NCI-H1436 (cell line): ENCODE measurements around the gene PORCN.
A peak's percentile ranks its signal among the peaks of the same experiment; 100 is the strongest.

Source experiments
- DNase-seq: peaks from one replicate; lab custom pipeline; 2025; lab: John Stamatoyannopoulos, UW

PORCN gene

DNA sequence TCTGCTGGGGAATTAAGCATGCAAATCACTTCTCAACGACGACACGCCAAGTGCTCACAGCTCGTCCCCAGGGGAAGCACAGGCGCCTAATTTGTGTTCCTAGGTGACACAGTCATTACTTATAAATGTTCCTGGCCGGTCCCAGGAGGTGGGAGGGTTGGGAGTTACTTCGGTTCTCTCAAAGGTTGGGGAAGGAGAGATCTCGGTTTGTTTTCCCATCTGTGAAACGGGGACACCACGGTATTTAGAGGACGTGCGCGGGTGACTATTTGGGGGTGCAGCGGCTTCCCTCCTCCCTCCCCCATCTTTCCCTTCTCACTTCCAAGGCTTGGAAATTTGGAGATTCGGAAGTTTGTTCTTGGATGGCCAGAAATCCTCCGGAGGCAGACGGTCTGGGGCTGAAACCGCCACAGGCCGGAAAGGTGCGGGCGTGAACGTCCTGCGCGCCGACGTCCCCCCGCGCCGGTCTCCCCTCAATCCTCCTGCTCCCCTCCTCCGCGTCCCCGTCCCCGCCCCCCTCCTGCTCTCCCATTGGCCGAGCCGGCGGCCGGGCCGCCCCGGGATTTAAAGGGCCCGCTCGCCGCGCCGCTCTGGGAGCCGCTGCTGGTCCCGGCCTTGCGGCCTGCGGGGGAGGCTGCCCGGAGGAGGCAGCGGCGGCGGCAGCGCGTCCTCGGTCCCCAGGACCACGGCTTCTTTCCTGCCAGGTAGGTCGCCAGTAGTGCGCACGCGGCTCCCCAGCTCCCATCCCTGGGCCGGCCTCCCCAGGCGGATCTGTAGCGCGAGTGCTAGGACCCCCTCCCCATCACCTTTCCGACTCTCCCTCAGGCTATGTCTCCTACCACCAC, at the start of gene PORCN:
TSS of gene PORCN (plus strand) at position 593 of the 845 bp plus-strand sequence. CDS start 829 bp downstream, outside the sequence.
- DNase-seq, result peak; percentile 76

DNA sequence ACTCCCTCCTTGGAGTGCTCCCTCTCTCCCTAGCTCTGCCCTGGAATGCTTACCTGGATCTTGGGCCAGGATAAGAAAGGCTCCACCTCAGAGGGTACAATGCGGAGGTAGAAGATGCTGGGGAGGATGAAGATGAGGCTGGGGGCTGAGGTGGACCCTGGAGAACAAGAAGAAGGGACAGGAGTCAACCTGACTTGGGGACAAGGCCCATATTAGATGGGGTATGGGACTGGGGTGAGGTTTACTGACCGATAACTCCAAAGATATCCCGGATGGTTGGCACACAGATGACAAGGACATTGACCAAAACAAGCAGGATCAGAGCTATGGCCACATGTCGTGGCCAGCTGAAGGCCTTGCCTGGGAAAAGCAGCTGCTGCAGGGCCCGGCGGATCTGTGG, 49.3 kb upstream of the PORCN start:
- DNase-seq, result no peak

DNA sequence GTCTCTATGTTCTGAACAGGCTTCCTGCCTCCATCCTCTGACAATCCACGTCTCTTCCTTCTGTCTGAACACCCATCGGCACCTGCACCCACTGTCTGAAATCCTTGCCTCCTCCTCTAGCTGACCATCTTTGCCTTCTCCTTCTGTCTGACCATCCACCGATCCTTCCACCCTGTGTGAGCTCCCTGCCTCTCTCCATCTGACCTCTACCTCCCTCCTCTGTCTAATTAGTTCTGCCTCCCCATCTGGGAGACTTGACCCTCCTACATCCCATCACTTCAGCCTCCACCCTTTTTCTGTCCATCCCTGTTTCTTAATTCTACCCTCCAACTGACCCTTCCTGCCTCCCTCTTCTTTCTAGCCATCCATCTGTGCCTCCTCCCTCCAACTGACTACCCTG, 48.8 kb upstream of the PORCN start:
- DNase-seq, result no peak

- DNase-seq, result no peak
Observed at GRCh38 chrX:48460606-48461005, 48.2 kb upstream of the PORCN start.

DNA sequence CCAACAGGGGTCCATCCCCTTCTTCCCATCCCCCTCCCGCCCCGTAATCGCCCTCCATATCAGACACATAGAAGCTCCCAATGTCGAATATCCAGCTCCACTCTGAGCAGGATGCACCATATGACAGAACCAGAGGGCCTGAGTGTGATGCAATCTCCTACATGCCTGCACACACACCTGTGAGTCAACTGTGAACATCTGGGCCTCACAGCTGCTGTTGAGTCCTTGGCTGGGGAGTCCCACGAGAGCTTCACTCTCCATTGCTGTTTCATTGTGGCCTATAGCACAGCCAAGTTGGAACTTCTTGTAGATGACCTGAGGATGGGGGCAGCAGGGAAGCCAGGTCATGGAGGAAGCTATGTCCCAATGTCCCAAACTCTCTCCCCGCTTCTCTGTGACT, 47.0 kb upstream of the PORCN start:
- no peak for DNase-seq

- no peak for DNase-seq
Observed at GRCh38 chrX:48465336-48465933, 43.4 kb upstream of the PORCN start.

DNA sequence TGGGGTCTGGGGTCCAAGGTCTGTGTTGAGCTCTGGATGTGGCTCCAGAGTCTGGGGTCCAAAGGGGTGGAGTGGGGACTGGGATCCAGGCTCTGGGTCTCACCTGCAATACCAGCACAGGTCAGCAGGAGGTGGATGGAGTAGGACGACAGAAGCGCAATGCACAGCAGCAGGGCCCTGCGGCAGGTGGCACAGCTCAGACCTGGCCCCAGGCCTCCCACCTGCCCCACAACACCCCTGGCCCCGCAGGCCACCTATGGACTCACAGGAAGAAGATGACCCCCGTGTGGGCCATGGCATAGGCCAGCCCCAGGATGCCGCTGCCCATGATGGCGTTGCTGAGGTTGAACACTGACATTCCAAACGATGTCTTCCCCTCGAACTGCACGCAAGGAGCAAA, 42.1 kb upstream of the PORCN start:
- DNase-seq, result no peak

DNA sequence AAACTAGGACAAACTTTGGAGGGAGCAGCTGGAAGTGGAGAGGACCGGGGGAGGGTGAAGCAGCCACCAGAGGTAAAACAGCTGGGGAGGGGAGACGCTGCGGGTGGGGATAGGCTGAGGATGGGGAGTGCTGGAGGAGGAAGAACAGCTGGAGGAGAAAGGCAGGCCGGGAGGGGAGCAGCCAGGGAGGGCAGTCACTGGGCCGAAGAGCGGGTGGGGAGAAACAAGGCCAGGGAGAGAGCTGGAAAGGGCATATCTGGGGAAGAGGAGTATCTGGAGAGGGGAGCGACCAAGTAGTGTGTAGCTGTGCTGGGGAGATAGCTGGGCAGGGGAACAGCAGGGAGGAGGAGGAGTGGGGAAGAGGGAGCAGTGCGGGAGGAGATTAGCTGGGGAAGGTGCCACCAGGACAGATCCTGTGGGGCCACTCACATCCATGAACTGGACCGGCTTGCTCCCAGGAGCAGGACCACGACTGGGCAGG, 41.5 kb upstream of the PORCN start:
- DNase-seq, result no peak

DNA sequence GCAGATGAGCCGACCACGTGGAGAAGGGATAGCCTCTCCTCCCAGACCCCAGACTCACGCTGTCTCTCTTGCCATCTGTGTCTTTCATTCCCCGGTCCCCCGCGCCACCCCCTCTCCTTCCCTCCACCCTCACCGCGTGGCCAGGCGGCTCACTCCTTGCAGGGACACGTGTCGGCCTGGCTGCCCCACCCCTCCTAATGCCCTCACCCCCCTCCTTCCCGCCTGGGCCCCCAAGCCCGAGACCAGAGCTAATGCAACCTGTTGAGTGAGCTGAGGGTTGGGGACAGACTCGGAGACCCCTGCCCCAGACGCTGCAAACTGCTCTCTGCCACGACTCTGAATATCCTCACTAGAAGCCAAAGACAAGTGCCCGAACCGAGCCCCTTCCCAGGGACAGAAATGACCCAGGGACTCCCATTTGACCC, 40.5 kb upstream of the PORCN start:
- DNase-seq, result no peak

DNA sequence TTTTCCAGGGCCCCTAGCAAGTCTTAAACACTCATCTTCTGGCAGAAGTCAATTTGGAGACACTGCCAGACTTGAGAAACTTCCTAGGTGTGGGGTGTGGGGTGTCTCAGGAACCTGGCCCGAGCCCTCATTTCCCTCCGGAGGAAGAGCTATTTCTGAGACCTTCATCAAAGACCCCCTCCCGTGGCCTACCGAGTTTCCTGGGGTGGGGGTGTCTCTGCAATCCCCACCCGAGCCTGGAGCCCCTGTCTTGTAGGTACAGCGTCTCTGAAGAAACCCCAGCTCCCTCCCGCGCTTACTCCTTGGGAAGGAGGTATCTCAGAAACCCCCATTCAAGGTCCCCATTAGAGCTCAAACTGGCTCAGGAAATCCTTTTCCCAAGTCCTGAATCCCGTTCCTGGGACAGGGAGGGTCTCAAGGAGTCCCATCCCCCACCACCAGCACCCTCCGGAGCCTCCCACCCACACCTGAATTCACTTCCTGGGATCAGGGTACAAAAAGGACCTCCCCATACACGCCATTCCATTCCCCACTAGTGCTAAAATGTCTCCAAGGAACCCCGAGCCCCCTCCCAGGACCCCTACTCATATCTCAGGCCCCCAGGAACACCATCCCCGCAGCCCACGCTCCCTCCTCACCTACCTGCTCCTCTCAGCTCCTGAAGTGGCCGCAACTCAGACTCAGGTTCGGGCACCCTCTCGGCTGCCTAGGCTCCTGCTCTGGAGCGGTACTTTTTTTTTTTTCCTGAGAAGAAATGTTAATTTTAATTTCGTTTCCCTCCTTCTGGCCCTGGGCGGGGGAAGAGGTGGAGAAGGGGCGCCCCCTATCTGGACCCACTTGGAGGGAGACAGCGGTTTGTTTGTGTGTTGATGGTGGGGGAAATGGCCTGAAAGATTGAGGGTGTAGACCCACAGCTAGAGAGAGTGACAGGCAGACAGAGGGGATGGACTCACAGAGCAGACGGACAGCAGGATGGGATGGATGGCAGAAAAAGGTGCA, 39.8 kb upstream of the PORCN start:
- no peak for DNase-seq

GRCh38 chrX:48470110-48470832, 38.5 kb upstream of the PORCN start, which contains the start of gene SLC38A5:
SLC38A5 (minus strand) TSS chrX:48470260; CDS start chrX:48467924, 2,336 bp downstream.
- DNase-seq, result no peak

- DNase-seq, result no peak
Observed at GRCh38 chrX:48470833-48471118, 38.0 kb upstream of the PORCN start.

- DNase-seq, result no peak
Observed at GRCh38 chrX:48471504-48471903, 37.3 kb upstream of the PORCN start.

DNA sequence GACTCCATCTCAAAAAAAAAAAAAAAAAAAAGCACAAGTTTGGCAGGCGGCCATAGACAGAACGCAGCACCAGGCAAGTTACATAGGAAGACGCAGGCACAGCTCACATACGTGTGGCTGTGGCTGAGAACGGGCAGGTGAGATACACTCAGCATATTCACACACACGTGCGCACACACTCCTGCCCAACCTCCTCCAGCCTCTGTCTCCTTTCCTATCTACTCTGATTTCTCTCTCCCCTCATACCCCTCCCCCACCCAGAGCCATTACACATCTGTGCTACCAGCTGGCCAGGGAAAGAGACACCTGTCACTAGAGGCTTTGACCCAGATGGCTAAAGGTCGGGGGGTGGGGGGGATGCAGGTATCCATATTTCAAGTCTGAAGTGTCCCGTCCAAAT, 36.6 kb upstream of the PORCN start:
- DNase-seq, result no peak

- DNase-seq, result no peak
Observed at GRCh38 chrX:48472851-48473703, 35.7 kb upstream of the PORCN start.

- no peak for DNase-seq
Observed at GRCh38 chrX:48473704-48473990, 35.1 kb upstream of the PORCN start.

DNA sequence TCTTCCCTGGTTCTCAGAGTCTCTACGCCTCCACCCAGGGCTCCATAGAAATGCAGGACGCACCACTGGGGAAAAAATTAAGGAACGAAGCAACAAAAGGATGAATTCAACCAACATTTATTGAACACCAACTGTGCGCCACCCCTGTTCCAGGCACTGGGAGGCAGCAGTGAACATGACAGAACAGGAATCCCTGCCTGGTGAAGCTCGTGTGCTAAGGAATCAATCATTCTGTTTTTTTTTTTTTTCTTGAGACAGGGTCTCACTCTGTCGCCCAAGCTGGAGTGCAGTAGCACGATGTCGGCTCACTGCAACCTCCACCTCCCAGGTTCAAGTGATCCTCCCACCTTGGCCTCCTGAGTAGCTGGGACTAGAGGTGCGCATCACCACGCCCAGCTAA, 34.7 kb upstream of the PORCN start:
- no peak for DNase-seq

GRCh38 chrX:48474581-48474980, 34.2 kb upstream of the PORCN start:
- DNase-seq, result no peak

GRCh38 chrX:48475296-48475695, 33.5 kb upstream of the PORCN start:
- no peak for DNase-seq

- DNase-seq, result peak; percentile 52
Observed at GRCh38 chrX:48475774-48476577, 32.8 kb upstream of the PORCN start, which contains the start of gene FTSJ1. FTSJ1 (plus strand) TSS chrX:48476199; CDS start chrX:48478048, 1,849 bp downstream.
